GM10248 (cell line): Measurements from ENCODE around the gene RAB14.
A peak's percentile ranks its signal among the peaks of the same experiment; 100 is the strongest.

Experiments used
- CTCF ChIA-PET: fragments of 300-600 bp; sonication (Branson Sonifier 250); formaldehyde crosslinking; extraction: SDS; loops from one replicate; lab custom pipeline; 2021; ENCODE audit warnings: antibody characterized with exemption; lab: Yijun Ruan, JAX
- POLR2A ChIA-PET: fragments of 350-650 bp; sonication (Branson Sonifier 250); formaldehyde crosslinking; extraction: SDS; loops from one replicate; lab custom pipeline; 2020; ENCODE audit warnings: antibody characterized with exemption; lab: Yijun Ruan, JAX
- DNase-seq: peaks from one replicate; pipeline ENCODE4 v3.0.0; 2012; ENCODE audit errors: extremely low spot score
- CTCF ChIP-seq: IDR thresholded peaks from 2 replicates; pipeline ENCODE4 v1.5.1; 2012; ENCODE audit warnings: mild to moderate bottlenecking, low read depth; ENCODE audit errors: extremely low read depth, missing control alignments, control extremely low read depth

Gene RAB14

DNA sequence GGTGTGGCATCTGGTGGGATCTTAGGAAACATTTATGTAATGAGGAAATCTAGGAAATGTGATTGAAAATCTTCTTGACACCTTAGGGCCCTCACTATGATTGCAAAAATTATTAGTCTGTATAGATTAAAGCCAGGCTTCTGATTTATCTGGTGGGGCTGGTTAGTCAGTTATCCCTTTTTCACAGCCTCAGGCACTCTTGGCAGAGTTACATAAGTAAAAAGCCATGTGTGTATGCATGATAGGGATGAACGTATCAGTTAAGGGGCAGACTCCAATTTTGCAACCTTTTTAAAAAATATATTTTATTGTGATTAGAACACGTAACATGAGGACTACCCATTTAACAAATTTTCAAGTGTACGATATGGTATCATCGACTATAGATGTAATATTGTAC is 30.6 kb upstream of the RAB14 start:
- ChIA-PET CTCF (interaction anchor here (1.7 to 3.5 kb wide), 2 partner anchors 19 to 46 kb away, joined by 6 to 17 read pairs; no protein-coding TSS in a partner anchor), POLR2A (no interaction called here)
- no peak for DNase-seq
- no peak for TF ChIP-seq CTCF

- no peak for TF ChIP-seq CTCF
- CTCF ChIA-PET: interaction anchor here (0.8 to 3.5 kb wide), 7 partner anchors 9 to 48 kb away, joined by 3 to 17 read pairs (median 3); no protein-coding TSS in a partner anchor
- POLR2A ChIA-PET: no interaction called here
- no peak for DNase-seq
These were observed 28.6 kb upstream of the RAB14 start for GRCh38 chr9:121230256-121230655.

DNA sequence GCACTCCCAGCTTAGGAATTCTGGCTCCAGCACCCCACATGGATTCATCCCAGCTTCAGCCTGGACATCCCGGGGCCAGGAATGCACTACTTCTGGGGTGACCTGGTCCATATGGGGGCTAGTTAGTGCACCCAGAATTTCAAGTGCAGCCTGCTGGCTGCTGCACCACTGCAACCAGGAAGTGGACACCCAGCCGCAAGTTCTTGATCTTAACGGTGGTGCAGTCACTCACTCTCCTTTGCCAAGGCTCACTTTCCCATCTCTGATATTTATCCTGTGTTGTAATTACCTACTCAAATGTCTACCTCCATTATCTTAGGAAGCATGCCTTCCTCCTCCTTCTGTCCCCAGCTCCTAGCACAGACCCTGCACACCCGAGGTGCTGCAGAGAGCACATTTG is 26.2 kb upstream of the RAB14 start:
- CTCF ChIA-PET: interaction anchor here (1.7 to 4.5 kb wide), 2 partner anchors 10 to 14 kb away, joined by 4 to 38 read pairs; no protein-coding TSS in a partner anchor
- TF ChIP-seq CTCF: no peak
- POLR2A ChIA-PET: no interaction called here
- DNase-seq: no peak

DNA sequence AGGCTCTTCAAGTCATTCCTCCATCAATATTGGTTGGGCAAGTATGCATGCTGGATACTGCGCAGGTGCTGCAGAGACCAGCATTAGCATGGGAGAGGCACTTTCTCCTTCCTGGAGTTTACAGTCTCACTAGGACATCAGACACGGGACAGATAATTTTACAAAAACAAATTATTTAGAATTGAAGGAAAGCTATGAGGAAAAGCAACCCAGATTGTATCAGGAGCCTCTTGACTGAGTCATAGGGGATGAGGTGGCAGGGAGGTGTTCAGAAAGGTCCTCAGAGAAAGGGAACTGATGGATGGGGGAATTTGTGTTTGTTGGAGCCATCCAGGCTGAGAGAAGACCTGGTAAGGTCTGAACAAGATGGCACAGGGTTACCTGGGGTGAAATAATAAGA is 24.5 kb upstream of the RAB14 start:
- no peak for TF ChIP-seq CTCF
- POLR2A ChIA-PET: no interaction called here
- DNase-seq: no peak
- CTCF ChIA-PET: interaction anchor here (1.0 to 4.5 kb wide), 5 partner anchors 9 to 94 kb away, joined by 3 to 38 read pairs (median 4); no protein-coding TSS in a partner anchor

DNA sequence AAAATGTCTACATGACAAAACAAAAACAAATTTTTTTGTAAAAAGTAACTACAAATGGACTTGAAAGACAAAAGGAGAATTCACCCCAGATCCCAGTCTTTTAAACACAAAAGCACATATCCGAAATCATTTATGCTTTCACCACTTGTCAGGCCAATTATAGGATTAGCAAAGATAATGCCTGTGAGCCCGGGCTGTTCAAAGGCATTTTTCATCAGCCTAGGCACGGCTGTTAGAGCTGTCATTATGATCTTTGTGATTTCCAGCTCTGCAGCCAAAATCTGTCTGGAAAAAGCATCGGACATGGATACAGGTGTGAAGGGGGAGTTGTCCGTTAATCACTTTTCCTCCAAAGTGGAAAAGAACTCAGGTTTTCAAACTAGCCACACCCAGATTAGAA is 23.6 kb upstream of the RAB14 start:
- DNase-seq: no peak
- CTCF ChIA-PET: interaction anchor here (1.7 to 4.5 kb wide), 2 partner anchors 10 to 11 kb away, joined by 5 to 38 read pairs; no protein-coding TSS in a partner anchor
- no peak for TF ChIP-seq CTCF
- POLR2A ChIA-PET: interaction anchor here (0.5 kb wide), 1 partner anchor 183 kb away, joined by 5 read pairs; no protein-coding TSS in a partner anchor

DNA sequence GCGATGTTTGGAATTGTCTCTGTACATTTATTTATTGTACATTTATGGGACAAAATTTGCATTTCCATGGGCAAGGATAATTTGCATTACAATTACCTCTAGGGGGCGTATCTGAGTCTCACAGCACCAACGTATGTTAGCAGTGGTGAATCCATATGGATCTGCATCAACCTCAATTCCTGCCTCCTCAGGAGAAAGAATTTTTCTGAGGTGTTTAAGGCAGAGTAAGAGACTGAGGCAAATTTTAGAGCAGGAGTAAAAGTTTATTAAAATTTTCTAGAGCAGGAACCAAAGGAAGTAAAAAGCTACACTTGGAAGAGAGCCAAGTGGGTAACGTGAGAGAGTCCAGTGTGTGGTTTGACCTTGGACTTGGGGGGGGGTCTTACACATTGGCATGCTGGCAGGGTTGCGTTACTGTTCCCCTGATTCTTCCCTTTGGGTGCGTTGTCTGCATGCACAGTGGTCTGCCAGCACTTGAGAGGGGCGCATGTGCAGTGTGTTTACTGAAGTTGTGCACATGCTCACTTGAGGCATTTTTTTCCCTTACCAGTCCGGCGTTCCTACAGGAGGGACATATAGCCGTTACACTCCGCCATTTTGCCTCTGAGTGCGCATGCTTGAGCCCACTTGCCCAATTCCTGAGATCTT is 21.0 kb upstream of the RAB14 start:
- ChIA-PET POLR2A (no interaction called here), CTCF (interaction anchor here (1.0 to 1.7 kb wide), 4 partner anchors 13 to 176 kb away, joined by 3 read pairs; no protein-coding TSS in a partner anchor)
- peak; percentile 28 for TF ChIP-seq CTCF
- DNase-seq: no peak
